ENCODE data around the gene PTGFRN.

PTGFRN gene

GRCh38 chr1:116879478-116880133 is 30.1 kb upstream of the PTGFRN start:
- no peak for DNase-seq (ENCODE audit: low read depth, low spot score)
- H3K27me3 ChIP-seq (ENCODE audit: insufficient read depth, insufficient read length), result no peaks in the 10 kb centered on the region
- H3K36me3 ChIP-seq (ENCODE audit: insufficient read depth, insufficient read length, low read length), result no peaks in the 10 kb centered on the region
- no peaks in the 10 kb centered on the region for H3K9me3 ChIP-seq (ENCODE audit: insufficient read depth, low read length)
- H3K9ac ChIP-seq (ENCODE audit: insufficient read length, low read depth), result peak overlapping the region; percentile 27
- no peak for TF ChIP-seq SUZ12 (IDR thresholded peaks at IDR 0.05; ENCODE audit: extremely low read depth, insufficient read depth, insufficient read length)
- TF ChIP-seq ZNF274 (IDR thresholded peaks at IDR 0.05; ENCODE audit: low read depth, low read length), result no peak
- no peak for TF ChIP-seq YY1 (IDR thresholded peaks at IDR 0.05; ENCODE audit: insufficient read depth, insufficient read length)
- peaks cover 18% of the 10 kb centered on the region for H3K4me1 ChIP-seq (ENCODE audit: insufficient read depth, insufficient read length)
- H3K4me3 ChIP-seq (ENCODE audit: insufficient read length, low read depth), result no peak overlapping the region

GRCh38 chr1:116880917-116881316 is 28.8 kb upstream of the PTGFRN start:
- Histone ChIP-seq H3K4me1 (ENCODE audit: insufficient read depth, insufficient read length) (peaks cover 15% of the 10 kb centered on the region), H3K36me3 (ENCODE audit: insufficient read depth, insufficient read length, low read length) (no peaks in the 10 kb centered on the region), H3K9ac (ENCODE audit: insufficient read length, low read depth) (no peak overlapping the region), H3K27me3 (ENCODE audit: insufficient read depth, insufficient read length) (no peaks in the 10 kb centered on the region), H3K9me3 (ENCODE audit: insufficient read depth, low read length) (no peaks in the 10 kb centered on the region), H3K4me3 (ENCODE audit: insufficient read length, low read depth) (no peak overlapping the region)
- TF ChIP-seq SUZ12 (IDR thresholded peaks at IDR 0.05; ENCODE audit: extremely low read depth, insufficient read depth, insufficient read length) (no peak), ZNF274 (IDR thresholded peaks at IDR 0.05; ENCODE audit: low read depth, low read length) (no peak), YY1 (IDR thresholded peaks at IDR 0.05; ENCODE audit: insufficient read depth, insufficient read length) (no peak)
- DNase-seq (ENCODE audit: low read depth, low spot score), result no peak

GRCh38 chr1:116881879-116882520 is 27.7 kb upstream of the PTGFRN start:
- no peak overlapping the region for H3K9ac ChIP-seq (ENCODE audit: insufficient read length, low read depth)
- DNase-seq (ENCODE audit: low read depth, low spot score), result peak; percentile 54
- H3K36me3 ChIP-seq (ENCODE audit: insufficient read depth, insufficient read length, low read length), result no peaks in the 10 kb centered on the region
- no peaks in the 10 kb centered on the region for H3K9me3 ChIP-seq (ENCODE audit: insufficient read depth, low read length)
- no peak overlapping the region for H3K4me3 ChIP-seq (ENCODE audit: insufficient read length, low read depth)
- no peaks in the 10 kb centered on the region for H3K27me3 ChIP-seq (ENCODE audit: insufficient read depth, insufficient read length)
- H3K4me1 ChIP-seq (ENCODE audit: insufficient read depth, insufficient read length), result peaks cover 15% of the 10 kb centered on the region
- TF ChIP-seq ZNF274 (IDR thresholded peaks at IDR 0.05; ENCODE audit: low read depth, low read length) (no peak), YY1 (IDR thresholded peaks at IDR 0.05; ENCODE audit: insufficient read depth, insufficient read length) (no peak), SUZ12 (IDR thresholded peaks at IDR 0.05; ENCODE audit: extremely low read depth, insufficient read depth, insufficient read length) (no peak)

- Histone ChIP-seq H3K27me3 (ENCODE audit: insufficient read depth, insufficient read length) (no peaks in the 10 kb centered on the region), H3K9ac (ENCODE audit: insufficient read length, low read depth) (no peak overlapping the region), H3K36me3 (ENCODE audit: insufficient read depth, insufficient read length, low read length) (no peaks in the 10 kb centered on the region), H3K4me1 (ENCODE audit: insufficient read depth, insufficient read length) (peaks cover 15% of the 10 kb centered on the region), H3K9me3 (ENCODE audit: insufficient read depth, low read length) (no peaks in the 10 kb centered on the region), H3K4me3 (ENCODE audit: insufficient read length, low read depth) (no peak overlapping the region)
- TF ChIP-seq SUZ12 (IDR thresholded peaks at IDR 0.05; ENCODE audit: extremely low read depth, insufficient read depth, insufficient read length), result no peak
- DNase-seq (ENCODE audit: low read depth, low spot score), result no peak
These were observed 26.9 kb upstream of the PTGFRN start for GRCh38 chr1:116882866-116883265.

GRCh38 chr1:116886291-116886878 is 23.3 kb upstream of the PTGFRN start:
- Histone ChIP-seq H3K27me3 (ENCODE audit: insufficient read depth, insufficient read length) (no peaks in the 10 kb centered on the region), H3K4me3 (ENCODE audit: insufficient read length, low read depth) (no peak overlapping the region), H3K36me3 (ENCODE audit: insufficient read depth, insufficient read length, low read length) (no peaks in the 10 kb centered on the region), H3K4me1 (ENCODE audit: insufficient read depth, insufficient read length) (no peaks in the 10 kb centered on the region), H3K9ac (ENCODE audit: insufficient read length, low read depth) (no peak overlapping the region), H3K9me3 (ENCODE audit: insufficient read depth, low read length) (no peaks in the 10 kb centered on the region)
- TF ChIP-seq YY1 (IDR thresholded peaks at IDR 0.05; ENCODE audit: insufficient read depth, insufficient read length) (no peak), SUZ12 (IDR thresholded peaks at IDR 0.05; ENCODE audit: extremely low read depth, insufficient read depth, insufficient read length) (no peak), ZNF274 (IDR thresholded peaks at IDR 0.05; ENCODE audit: low read depth, low read length) (no peak)
- no peak for DNase-seq (ENCODE audit: low read depth, low spot score)

GRCh38 chr1:116887212-116887611 is 22.5 kb upstream of the PTGFRN start:
- Histone ChIP-seq H3K9ac (ENCODE audit: insufficient read length, low read depth) (no peak overlapping the region), H3K9me3 (ENCODE audit: insufficient read depth, low read length) (no peaks in the 10 kb centered on the region), H3K4me3 (ENCODE audit: insufficient read length, low read depth) (no peak overlapping the region), H3K27me3 (ENCODE audit: insufficient read depth, insufficient read length) (no peaks in the 10 kb centered on the region), H3K4me1 (ENCODE audit: insufficient read depth, insufficient read length) (no peaks in the 10 kb centered on the region), H3K36me3 (ENCODE audit: insufficient read depth, insufficient read length, low read length) (no peaks in the 10 kb centered on the region)
- no peak for TF ChIP-seq SUZ12 (IDR thresholded peaks at IDR 0.05; ENCODE audit: extremely low read depth, insufficient read depth, insufficient read length)
- no peak for TF ChIP-seq YY1 (IDR thresholded peaks at IDR 0.05; ENCODE audit: insufficient read depth, insufficient read length)
- TF ChIP-seq ZNF274 (IDR thresholded peaks at IDR 0.05; ENCODE audit: low read depth, low read length), result no peak
- DNase-seq (ENCODE audit: low read depth, low spot score), result no peak

GRCh38 chr1:116889380-116889779 is 20.3 kb upstream of the PTGFRN start:
- Histone ChIP-seq H3K9me3 (ENCODE audit: insufficient read depth, low read length) (peaks cover 9% of the 10 kb centered on the region), H3K27me3 (ENCODE audit: insufficient read depth, insufficient read length) (no peaks in the 10 kb centered on the region), H3K9ac (ENCODE audit: insufficient read length, low read depth) (no peak overlapping the region), H3K4me3 (ENCODE audit: insufficient read length, low read depth) (no peak overlapping the region), H3K36me3 (ENCODE audit: insufficient read depth, insufficient read length, low read length) (no peaks in the 10 kb centered on the region), H3K4me1 (ENCODE audit: insufficient read depth, insufficient read length) (no peaks in the 10 kb centered on the region)
- DNase-seq (ENCODE audit: low read depth, low spot score), result no peak
- TF ChIP-seq SUZ12 (IDR thresholded peaks at IDR 0.05; ENCODE audit: extremely low read depth, insufficient read depth, insufficient read length) (no peak), YY1 (IDR thresholded peaks at IDR 0.05; ENCODE audit: insufficient read depth, insufficient read length) (no peak)
